ENCODE results near the gene ADGRG2. TPM values are rescaled to one million over a fixed set of nuclear protein-coding genes. Genes with fewer than 3 reads are reported as not detected.

ADGRG2 gene
- total RNA-seq, 4 donors from 2014 or later = 0.28 to 1.5 (median 0.53) TPM; not detected in 1

GRCh38 chrX:19003756-19004155 is 118.5 kb downstream of the ADGRG2 start:
- Histone ChIP-seq H3K4me1 (no peaks in the 10 kb centered on the region), H3K27ac (no peak overlapping the region), H3K36me3 (no peaks in the 10 kb centered on the region), H3K4me3 (no peak overlapping the region), H3K9me3 (no peaks in the 10 kb centered on the region), H3K27me3 (no peaks in the 10 kb centered on the region)
- TF ChIP-seq CTCF (IDR thresholded peaks at IDR 0.05) (no peak), POLR2A (IDR thresholded peaks at IDR 0.05) (no peak)
- DNase-seq = no peak

GRCh38 chrX:18998653-18999052 is 123.6 kb downstream of the ADGRG2 start:
- Histone ChIP-seq H3K4me1 (no peaks in the 10 kb centered on the region), H3K4me3 (no peak overlapping the region), H3K27ac (no peak overlapping the region), H3K36me3 (no peaks in the 10 kb centered on the region), H3K27me3 (no peaks in the 10 kb centered on the region), H3K9me3 (no peaks in the 10 kb centered on the region)
- no peak for TF ChIP-seq POLR2A (IDR thresholded peaks at IDR 0.05)
- TF ChIP-seq CTCF (IDR thresholded peaks at IDR 0.05) = no peak
- no peak for DNase-seq

- DNase-seq = no peak
- no peaks in the 10 kb centered on the region for H3K36me3 ChIP-seq
- H3K4me3 ChIP-seq = no peak overlapping the region
- no peaks in the 10 kb centered on the region for H3K27me3 ChIP-seq
- no peaks in the 10 kb centered on the region for H3K9me3 ChIP-seq
- no peak for TF ChIP-seq POLR2A (IDR thresholded peaks at IDR 0.05)
- no peak for TF ChIP-seq CTCF (IDR thresholded peaks at IDR 0.05)
- H3K27ac ChIP-seq = no peak overlapping the region
- H3K4me1 ChIP-seq = no peaks in the 10 kb centered on the region
Observed at GRCh38 chrX:18997916-18998315, 124.4 kb downstream of the ADGRG2 start.

- Histone ChIP-seq H3K27ac (no peak overlapping the region), H3K4me3 (no peak overlapping the region), H3K27me3 (no peaks in the 10 kb centered on the region), H3K36me3 (no peaks in the 10 kb centered on the region), H3K9me3 (no peaks in the 10 kb centered on the region), H3K4me1 (no peaks in the 10 kb centered on the region)
- TF ChIP-seq CTCF (IDR thresholded peaks at IDR 0.05) (no peak), POLR2A (IDR thresholded peaks at IDR 0.05) (no peak)
- no peak for DNase-seq
Observed at GRCh38 chrX:18996536-18996935, 125.7 kb downstream of the ADGRG2 start.

GRCh38 chrX:18995221-18995620 is 127.0 kb downstream of the ADGRG2 start:
- no peak for DNase-seq
- TF ChIP-seq CTCF (IDR thresholded peaks at IDR 0.05) (no peak), POLR2A (IDR thresholded peaks at IDR 0.05) (no peak)
- Histone ChIP-seq H3K4me1 (no peaks in the 10 kb centered on the region), H3K4me3 (no peak overlapping the region), H3K27ac (no peak overlapping the region), H3K36me3 (no peaks in the 10 kb centered on the region), H3K27me3 (no peaks in the 10 kb centered on the region), H3K9me3 (no peaks in the 10 kb centered on the region)

- H3K9me3 ChIP-seq = no peaks in the 10 kb centered on the region
- no peak overlapping the region for H3K27ac ChIP-seq
- no peaks in the 10 kb centered on the region for H3K27me3 ChIP-seq
- no peak for DNase-seq
- no peaks in the 10 kb centered on the region for H3K36me3 ChIP-seq
- H3K4me1 ChIP-seq = no peaks in the 10 kb centered on the region
- no peak for TF ChIP-seq POLR2A (IDR thresholded peaks at IDR 0.05)
- TF ChIP-seq CTCF (IDR thresholded peaks at IDR 0.05) = no peak
- no peak overlapping the region for H3K4me3 ChIP-seq
Observed at GRCh38 chrX:18994713-18995112, 127.6 kb downstream of the ADGRG2 start.

All from Peyer's patch (tissue), 4 donors.